Parathyroid adenoma (tissue), 2 donors: ENCODE results near the gene MYO1B.
A peak's percentile ranks its signal among the peaks of the same experiment; 100 is the strongest.

ENCODE experiments used
- H2AFZ ChIP-seq: fragments of 300-600 bp; sonication (generic); one replicate; pipeline ENCODE4 v1.7.0; 2017; ENCODE audit warnings: antibody characterized with exemption, mild to moderate bottlenecking
- H3K27ac ChIP-seq: fragments of 300-600 bp; sonication (generic); one replicate; pipeline ENCODE4 v1.7.0; 2017
- H3K27me3 ChIP-seq: fragments of 300-600 bp; sonication (generic); one replicate; pipeline ENCODE4 v1.7.0; 2017; ENCODE audit warnings: low read length; ENCODE audit not compliant: control insufficient read depth, insufficient read depth
- H3K36me3 ChIP-seq: fragments of 300-600 bp; sonication (generic); one replicate; pipeline ENCODE4 v1.7.0; 2017; ENCODE audit warnings: low read length; ENCODE audit not compliant: control insufficient read depth, insufficient read depth
- H3K4me1 ChIP-seq: fragments of 300-600 bp; sonication (generic); one replicate; pipeline ENCODE4 v1.7.0; 2017; ENCODE audit warnings: control low read depth
- H3K4me2 ChIP-seq: fragments of 300-600 bp; sonication (generic); one replicate; pipeline ENCODE4 v1.7.0; 2017; ENCODE audit warnings: low read length
- H3K4me3 ChIP-seq: fragments of 300-600 bp; sonication (generic); one replicate; pipeline ENCODE4 v1.7.0; 2017; ENCODE audit warnings: low read depth, low read length
- H3K79me2 ChIP-seq: fragments of 300-600 bp; sonication (generic); one replicate; pipeline ENCODE4 v1.7.0; 2017; ENCODE audit warnings: control low read depth
- H3K9ac ChIP-seq: fragments of 300-600 bp; sonication (generic); one replicate; pipeline ENCODE4 v1.7.0; 2017; ENCODE audit warnings: mild to moderate bottlenecking
- H3K9me3 ChIP-seq: fragments of 300-600 bp; sonication (generic); one replicate; pipeline ENCODE4 v1.7.0; 2017; ENCODE audit warnings: low read length; ENCODE audit not compliant: control insufficient read depth
- CTCF ChIP-seq: fragments of 300-600 bp; sonication (generic); IDR thresholded peaks from one replicate; pipeline ENCODE4 v1.7.0; 2017; ENCODE audit warnings: antibody characterized with exemption, mild to moderate bottlenecking
- donor health status: primary hyperparathyroidism.

The MYO1B gene

GRCh38 chr2:191234376-191234775 is 10.8 kb upstream of the MYO1B start:
- no peak overlapping the region for H3K9ac ChIP-seq
- TF ChIP-seq CTCF = no peak
- H3K79me2 ChIP-seq = no peaks in the 10 kb centered on the region
- H3K9me3 ChIP-seq = no peaks in the 10 kb centered on the region
- no peaks in the 10 kb centered on the region for H3K4me1 ChIP-seq
- no peaks in the 10 kb centered on the region for H3K36me3 ChIP-seq
- no peak overlapping the region for H3K4me2 ChIP-seq
- no peak overlapping the region for H3K4me3 ChIP-seq
- no peaks in the 10 kb centered on the region for H3K27me3 ChIP-seq
- H2AFZ ChIP-seq = no peak overlapping the region
- H3K27ac ChIP-seq = no peak overlapping the region

- H3K4me3 ChIP-seq = no peak overlapping the region
- H3K9ac ChIP-seq = no peak overlapping the region
- no peak for TF ChIP-seq CTCF
- H3K4me1 ChIP-seq = no peaks in the 10 kb centered on the region
- H3K27ac ChIP-seq = no peak overlapping the region
- H3K4me2 ChIP-seq = no peak overlapping the region
- no peak overlapping the region for H2AFZ ChIP-seq
- H3K36me3 ChIP-seq = no peaks in the 10 kb centered on the region
- H3K9me3 ChIP-seq = no peaks in the 10 kb centered on the region
- H3K27me3 ChIP-seq = no peaks in the 10 kb centered on the region
- H3K79me2 ChIP-seq = no peaks in the 10 kb centered on the region
These were observed 4.3 kb upstream of the MYO1B start for GRCh38 chr2:191240871-191241270.

GRCh38 chr2:191241418-191241817 is 3.8 kb upstream of the MYO1B start:
- H3K27me3 ChIP-seq = no peaks in the 10 kb centered on the region
- H2AFZ ChIP-seq = no peak overlapping the region
- no peak for TF ChIP-seq CTCF
- no peak overlapping the region for H3K4me3 ChIP-seq
- H3K4me1 ChIP-seq = no peaks in the 10 kb centered on the region
- no peak overlapping the region for H3K9ac ChIP-seq
- no peak overlapping the region for H3K27ac ChIP-seq
- H3K4me2 ChIP-seq = no peak overlapping the region
- H3K36me3 ChIP-seq = no peaks in the 10 kb centered on the region
- no peaks in the 10 kb centered on the region for H3K79me2 ChIP-seq
- H3K9me3 ChIP-seq = no peaks in the 10 kb centered on the region

- no peaks in the 10 kb centered on the region for H3K36me3 ChIP-seq
- TF ChIP-seq CTCF = no peak
- H2AFZ ChIP-seq = no peak overlapping the region
- H3K9me3 ChIP-seq = no peaks in the 10 kb centered on the region
- no peaks in the 10 kb centered on the region for H3K4me1 ChIP-seq
- no peak overlapping the region for H3K9ac ChIP-seq
- H3K27me3 ChIP-seq = no peaks in the 10 kb centered on the region
- H3K27ac ChIP-seq = no peak overlapping the region
- no peaks in the 10 kb centered on the region for H3K79me2 ChIP-seq
- H3K4me3 ChIP-seq = no peak overlapping the region
- no peak overlapping the region for H3K4me2 ChIP-seq
These were observed 2.0 kb upstream of the MYO1B start for GRCh38 chr2:191243154-191243553.

GRCh38 chr2:191244350-191244749 is 854 bp upstream of the MYO1B start:
- Histone ChIP-seq H3K4me3 (peak overlapping the region; percentile 82), H3K4me1 (no peaks in the 10 kb centered on the region), H3K79me2 (no peaks in the 10 kb centered on the region), H3K27ac (no peak overlapping the region), H2AFZ (no peak overlapping the region), H3K36me3 (no peaks in the 10 kb centered on the region), H3K27me3 (no peaks in the 10 kb centered on the region), H3K9me3 (no peaks in the 10 kb centered on the region), H3K9ac (no peak overlapping the region), H3K4me2 (no peak overlapping the region)
- no peak for TF ChIP-seq CTCF
